ENCODE results near the gene DOCK11.

The DOCK11 gene

GRCh38 chrX:118503260-118504041, 7.8 kb downstream of the DOCK11 start:
- no peak for DNase-seq

- DNase-seq = no peak
These were observed 9.0 kb downstream of the DOCK11 start for GRCh38 chrX:118504581-118504980.

- no peak for DNase-seq
These were observed 11.3 kb downstream of the DOCK11 start for GRCh38 chrX:118506805-118507480.

DNA sequence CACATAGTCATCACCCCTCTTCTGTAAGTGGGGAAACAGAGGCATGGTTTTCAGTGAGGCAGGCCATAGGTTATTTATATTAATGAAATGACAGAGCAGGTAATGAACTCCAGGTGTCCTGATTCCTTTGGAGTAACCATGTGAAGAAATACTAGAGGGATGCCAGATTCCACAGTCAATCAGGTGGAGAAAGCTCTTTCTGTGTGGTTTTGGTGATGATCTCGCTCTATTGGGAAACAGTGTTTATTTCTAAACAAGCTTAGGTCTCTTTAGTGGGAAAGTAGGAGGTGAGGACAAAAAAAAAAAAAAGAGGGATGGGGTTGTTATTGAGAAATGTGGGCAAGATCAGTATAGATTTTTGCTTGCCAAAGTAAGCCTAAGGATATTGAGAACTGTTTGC, 12.2 kb downstream of the DOCK11 start:
- DNase-seq = no peak

DNA sequence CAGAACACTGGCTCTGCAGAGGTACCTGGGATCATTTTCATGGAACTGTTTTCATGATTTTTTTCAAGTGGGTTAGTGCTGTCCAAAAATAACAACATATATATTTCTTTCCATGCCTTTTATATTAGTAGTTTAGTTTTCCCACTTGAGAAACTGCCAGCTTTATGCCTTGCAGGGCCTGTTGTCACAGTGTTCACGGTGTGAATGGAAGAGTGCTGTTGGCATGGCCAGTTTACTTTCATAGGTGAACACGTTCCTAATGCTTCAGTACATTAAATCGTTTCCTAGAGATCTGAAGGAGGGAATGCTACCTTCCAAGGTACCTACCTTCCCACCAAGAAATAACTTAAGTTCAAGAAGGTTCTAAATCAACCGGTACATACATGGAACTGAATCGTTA, 12.6 kb downstream of the DOCK11 start:
- no peak for DNase-seq

- no peak for DNase-seq
These were observed 13.0 kb downstream of the DOCK11 start for GRCh38 chrX:118508635-118509034.

- DNase-seq = no peak
These were observed 14.5 kb downstream of the DOCK11 start for GRCh38 chrX:118510111-118510510.

DNA sequence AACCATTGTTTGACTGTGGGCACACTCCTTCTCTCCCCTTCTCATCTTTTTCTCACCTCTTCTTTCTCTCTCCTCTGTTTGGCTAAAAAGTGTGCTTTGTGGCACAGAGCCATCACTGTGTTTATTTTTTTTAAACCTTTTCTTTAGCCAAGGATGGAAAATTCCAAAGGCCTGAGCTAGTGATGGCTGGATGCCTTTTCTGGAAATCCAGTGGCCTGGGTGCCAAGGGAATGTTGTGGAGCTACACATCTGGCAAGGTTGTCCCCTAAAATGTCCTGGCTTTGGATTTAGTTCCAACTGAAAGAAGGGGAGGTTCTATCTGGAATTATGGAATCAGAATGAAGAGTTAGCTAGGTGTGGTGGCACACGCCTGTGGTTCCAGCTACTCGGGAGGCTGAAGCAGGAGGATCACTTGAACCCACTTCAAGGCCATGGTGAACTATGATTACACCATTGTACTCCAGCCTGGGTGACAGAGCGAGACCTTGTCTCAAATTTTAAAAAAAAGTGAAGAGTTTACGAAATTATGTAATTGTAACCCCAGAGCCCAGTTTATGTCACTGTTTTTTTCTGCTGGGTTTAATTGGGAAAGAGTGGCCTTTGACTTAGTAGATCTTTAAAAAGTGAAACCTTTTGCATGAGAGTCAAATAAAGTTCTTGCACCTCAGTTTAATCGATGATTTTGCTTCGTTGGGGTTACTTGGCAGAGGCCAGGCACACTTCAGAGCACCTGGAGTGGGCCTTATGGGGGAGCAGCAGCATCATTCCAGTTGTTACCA, 17.7 kb downstream of the DOCK11 start:
- no peak for DNase-seq

- DNase-seq = no peak
These were observed 24.0 kb downstream of the DOCK11 start for GRCh38 chrX:118519411-118520215.

GRCh38 chrX:118520216-118521206, 24.9 kb downstream of the DOCK11 start:
- DNase-seq = no peak

DNA sequence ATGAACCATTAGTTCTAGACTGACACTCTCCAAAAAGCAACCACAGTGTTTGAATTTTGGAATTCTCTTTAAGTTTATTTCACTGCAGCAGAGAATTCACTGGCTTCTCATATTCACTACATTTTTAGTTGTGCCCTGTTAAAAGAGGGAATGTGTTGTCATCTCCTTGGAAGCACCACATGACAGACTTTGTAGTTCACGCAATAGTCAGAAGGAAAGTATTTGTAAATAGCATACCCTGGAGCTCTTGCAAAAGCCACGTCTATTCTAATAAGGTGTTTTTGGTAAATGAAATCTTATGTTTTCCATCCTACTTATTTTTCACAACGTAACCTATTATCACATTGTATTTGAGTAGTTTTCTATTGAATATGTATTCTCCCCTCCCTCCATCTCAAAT, 25.8 kb downstream of the DOCK11 start:
- DNase-seq = no peak

GRCh38 chrX:118522230-118522926, 26.8 kb downstream of the DOCK11 start:
- no peak for DNase-seq

- DNase-seq = no peak
These were observed 28.3 kb downstream of the DOCK11 start for GRCh38 chrX:118523920-118524319.

DNA sequence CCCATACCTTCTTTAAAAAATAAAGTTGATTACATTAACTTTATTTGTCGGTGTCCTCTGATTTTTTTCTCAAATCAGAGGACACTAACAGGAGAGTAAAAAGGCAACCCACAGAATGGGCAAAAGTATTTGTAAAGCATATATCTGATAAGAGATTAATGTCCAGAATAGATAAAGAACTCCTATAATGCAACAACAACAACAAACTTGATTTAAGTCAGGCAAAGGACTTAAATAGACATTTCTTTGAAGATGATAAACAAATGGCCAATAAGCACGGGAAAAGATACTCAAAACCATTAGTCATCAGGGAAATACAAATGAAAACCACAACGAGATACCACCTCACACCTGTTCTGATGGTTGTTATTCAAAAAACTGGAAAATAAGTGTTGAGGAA, 28.7 kb downstream of the DOCK11 start:
- DNase-seq = no peak

DNA sequence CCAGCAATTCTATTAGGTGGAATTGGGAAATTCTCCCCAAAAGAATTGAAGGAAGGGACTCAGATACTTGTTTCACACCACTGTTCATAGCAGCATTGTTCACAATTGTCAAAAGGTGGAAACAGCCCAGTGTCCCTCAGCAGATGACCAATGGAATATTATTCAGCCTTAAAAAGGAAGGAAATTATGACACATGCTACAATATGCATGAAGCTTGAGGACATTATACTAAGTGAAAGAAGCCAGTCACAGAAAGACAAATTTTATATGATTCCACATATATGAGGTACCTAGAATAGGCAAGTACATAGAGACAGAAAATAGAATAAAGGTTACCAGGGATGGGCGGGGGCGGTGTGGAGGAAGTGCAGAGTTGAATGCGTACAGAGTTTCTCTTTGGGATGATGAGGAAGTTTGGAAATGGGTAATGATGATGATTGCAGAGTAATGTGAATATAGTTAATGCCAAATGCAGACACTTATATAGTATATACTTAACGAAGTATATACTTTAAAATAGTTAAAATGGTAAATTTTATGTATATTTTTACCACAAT, 29.6 kb downstream of the DOCK11 start:
- DNase-seq = no peak

DNA sequence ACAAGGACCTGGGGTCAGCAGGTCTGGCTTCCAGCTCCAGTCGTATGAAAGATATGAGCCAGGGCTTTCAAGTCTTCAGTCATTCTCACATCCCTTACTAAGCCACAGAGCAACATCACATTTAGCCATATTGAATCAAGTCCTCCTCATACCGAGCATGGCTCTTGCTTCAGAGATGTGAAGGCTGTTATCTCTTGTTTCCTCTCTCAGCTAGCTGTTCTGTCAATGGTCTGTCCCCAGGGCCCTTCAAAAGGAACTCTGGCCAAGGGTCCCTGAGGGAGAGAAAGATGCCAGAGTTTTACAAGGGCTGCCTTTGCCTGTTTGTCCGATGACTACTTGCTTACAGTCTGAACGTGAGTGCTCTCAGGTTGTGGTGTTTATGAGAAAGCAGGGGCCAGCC, 30.5 kb downstream of the DOCK11 start:
- no peak for DNase-seq

DNA sequence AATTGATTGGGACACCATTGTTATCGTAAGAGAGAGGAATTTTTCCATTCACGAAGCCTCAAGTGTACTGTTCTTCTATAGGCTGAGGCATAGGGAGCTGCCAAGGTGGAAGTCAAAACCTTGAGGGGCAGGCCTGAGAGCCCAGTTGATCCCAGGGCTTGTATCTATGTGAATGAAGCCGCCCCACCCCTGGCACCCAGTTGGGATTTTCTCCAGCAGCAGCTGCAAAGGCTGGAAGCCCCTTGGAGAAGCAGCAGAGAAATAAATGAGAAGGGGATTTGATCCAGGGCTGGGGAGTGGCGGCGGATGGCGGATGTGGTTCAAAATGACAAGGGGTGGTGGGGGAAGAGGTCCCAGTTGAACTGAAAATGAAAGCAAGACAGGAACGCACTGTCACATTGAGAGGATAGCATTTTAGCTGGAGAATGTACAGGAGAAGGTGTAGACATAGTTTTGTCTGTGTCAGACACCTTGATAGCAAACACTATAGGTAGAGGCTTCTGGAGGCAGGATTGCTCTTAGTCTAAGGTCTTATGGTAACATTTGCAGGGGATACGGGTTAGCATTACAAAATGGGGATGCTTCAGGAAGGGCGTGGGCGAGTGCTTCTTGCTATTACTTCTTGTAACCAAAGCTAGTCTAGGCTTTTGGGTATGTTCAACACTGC, 32.6 kb downstream of the DOCK11 start:
- no peak for DNase-seq

DNA sequence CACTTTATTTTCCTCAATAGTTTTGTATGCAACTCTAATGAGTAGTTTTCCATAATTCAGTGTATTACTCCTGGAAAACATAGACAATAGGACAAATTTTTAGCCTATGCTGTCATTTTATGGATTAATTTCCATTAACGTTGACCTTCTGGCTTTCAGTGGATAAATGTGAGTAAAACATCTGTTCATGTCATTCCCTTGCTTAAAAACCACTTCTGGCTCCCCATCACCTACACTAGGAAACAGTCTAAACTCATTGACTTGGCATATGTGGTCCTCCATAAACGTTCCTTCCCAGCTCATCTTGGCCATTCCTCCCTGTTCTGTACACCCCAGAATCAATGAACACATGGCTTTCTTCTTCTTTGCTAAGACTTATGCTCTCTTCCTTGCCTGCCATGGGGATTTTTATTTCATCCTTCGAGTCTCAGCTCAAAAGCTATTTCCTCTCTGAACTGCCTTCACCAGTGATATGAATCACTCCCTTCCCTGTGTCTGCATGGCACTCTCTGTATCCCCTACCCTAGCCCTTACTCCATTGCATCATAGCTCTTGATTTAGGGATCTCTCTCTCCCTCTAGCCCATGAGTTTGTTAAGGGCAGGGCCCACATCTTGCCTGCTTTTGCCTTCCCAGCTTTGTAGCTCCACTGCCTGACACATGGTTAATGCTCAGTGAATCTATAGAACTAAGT, 34.8 kb downstream of the DOCK11 start:
- no peak for DNase-seq

DNA sequence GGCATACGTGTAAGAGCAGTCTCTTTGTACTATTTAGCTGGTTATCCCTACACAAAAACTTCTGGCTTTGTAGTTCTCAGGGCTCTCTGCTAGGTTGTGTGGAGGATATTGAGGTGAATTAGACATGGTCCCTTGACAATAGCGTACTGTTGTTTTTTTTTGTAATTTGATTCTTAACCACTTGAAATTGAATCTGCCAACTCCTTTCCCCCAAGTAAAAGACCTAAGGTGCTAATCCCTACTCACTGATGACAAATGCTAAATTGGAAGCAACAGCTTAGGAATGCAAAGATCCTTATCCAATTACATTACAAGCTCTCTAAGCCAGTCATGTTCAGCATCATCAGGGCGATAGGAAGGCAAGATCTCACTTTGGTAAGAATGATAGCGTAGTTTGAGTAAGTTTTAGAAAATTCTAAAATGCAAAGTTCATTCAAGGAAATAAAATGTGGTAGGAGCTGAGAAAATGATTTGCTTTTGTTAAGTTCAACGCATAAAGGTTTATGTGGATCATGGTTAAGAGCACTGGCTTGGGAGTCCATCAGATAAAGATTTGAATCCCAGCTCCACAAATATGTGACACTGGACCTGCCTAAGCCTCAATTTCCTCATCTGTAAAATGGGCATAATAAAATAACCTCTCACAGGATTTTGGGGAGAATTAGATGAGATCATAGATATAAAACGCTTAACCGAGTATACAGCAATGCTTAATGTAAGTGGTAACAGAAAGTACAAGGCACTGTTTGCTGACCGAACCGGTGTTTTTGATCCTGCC, 39.3 kb downstream of the DOCK11 start:
- no peak for DNase-seq

Measured in COR-L47 (cell line).